CD8-positive, alpha-beta memory T cell (primary cell): ENCODE results near the gene TNIK. TPM values are rescaled to one million over a fixed set of nuclear protein-coding genes. Genes with fewer than 3 reads are reported as not detected.

Experiments
- CTCF ChIA-PET: fragments of 350-600 bp; sonication (Branson Sonifier 250); formaldehyde crosslinking; loops from one replicate; lab custom pipeline; 2021; ENCODE audit warnings: antibody characterized with exemption; lab: Charles Lee
- POLR2A ChIA-PET: fragments of 350-600 bp; sonication (Branson Sonifier 250); formaldehyde crosslinking; loops from one replicate; lab custom pipeline; 2021; ENCODE audit warnings: antibody characterized with exemption; lab: Charles Lee
- DNase-seq, 5 donors: peaks; one replicate each; pipeline versions ENCODE4 v3.0.0 to v3.0.0-alpha.2; 2020 to 2022; ENCODE audit warnings: mixed read lengths in 1 of 5
- H3K27ac ChIP-seq: one replicate; pipeline ENCODE4 v1.7.0; 2013; ENCODE audit warnings: low read depth, mild to moderate bottlenecking, low read length, moderate library complexity
- H3K27me3 ChIP-seq: 2 replicates; pipeline ENCODE4 v1.7.0; 2013; ENCODE audit warnings: low read length, mild to moderate bottlenecking; ENCODE audit not compliant: insufficient read depth, poor library complexity, severe bottlenecking
- H3K36me3 ChIP-seq: 2 replicates; pipeline ENCODE4 v1.7.0; 2013; ENCODE audit warnings: mild to moderate bottlenecking, low read length, moderate library complexity; ENCODE audit not compliant: insufficient read depth
- H3K4me1 ChIP-seq: 2 replicates; pipeline ENCODE4 v1.7.0; 2013; ENCODE audit warnings: mild to moderate bottlenecking, low read length, moderate library complexity; ENCODE audit not compliant: insufficient read depth
- H3K4me3 ChIP-seq: 2 replicates; pipeline ENCODE4 v1.7.0; 2013; ENCODE audit warnings: mild to moderate bottlenecking, low read length
- H3K9me3 ChIP-seq: 2 replicates; pipeline ENCODE4 v1.7.0; 2013; ENCODE audit warnings: mild to moderate bottlenecking, low read length
- H3K27ac Mint-ChIP-seq, 8 donors: one replicate each; pipeline ENCODE4 v1.8.0; 2020 to 2021; ENCODE audit warnings: mixed read lengths in 8 of 8, mild to moderate bottlenecking in 6 of 8, inconsistent platforms in 3 of 8, moderate library complexity in 3 of 8
- H3K27me3 Mint-ChIP-seq, 2 donors: one replicate each; pipeline ENCODE4 v1.8.0; 2020 to 2021; ENCODE audit warnings: mixed read lengths in 2 of 2, mild to moderate bottlenecking in 1 of 2, moderate library complexity in 1 of 2
- H3K36me3 Mint-ChIP-seq, 3 donors: one replicate each; pipeline ENCODE4 v1.8.0; 2020 to 2021; ENCODE audit warnings: mixed read lengths in 3 of 3, inconsistent platforms in 1 of 3, mild to moderate bottlenecking in 1 of 3
- H3K4me1 Mint-ChIP-seq, 3 donors: one replicate each; pipeline ENCODE4 v1.8.0; 2020 to 2021; ENCODE audit warnings: mixed read lengths in 3 of 3, inconsistent platforms in 1 of 3, mild to moderate bottlenecking in 1 of 3
- H3K4me3 Mint-ChIP-seq, 7 donors: one replicate each; pipeline ENCODE4 v1.8.0; 2020 to 2021; ENCODE audit warnings: mixed read lengths in 7 of 7, mild to moderate bottlenecking in 6 of 7, moderate library complexity in 4 of 7, inconsistent platforms in 2 of 7
- H3K9me3 Mint-ChIP-seq, 5 donors: one replicate each; pipeline ENCODE4 v1.8.0; 2020 to 2022; ENCODE audit warnings: mixed read lengths in 5 of 5, mild to moderate bottlenecking in 3 of 5, moderate library complexity in 2 of 5, inconsistent platforms in 1 of 5
- polyA plus RNA-seq: library from polyadenylated mRNA; unstranded; fragments of 300-500 nt; fragmentation: Illumina TruSeq; gene quantifications from one replicate; pipeline ENCODE4 v1.2.3, GENCODE V29; 2021
- total RNA-seq, 2 experiments: library from RNA; stranded (reverse); gene quantifications; one replicate each; pipeline ENCODE4 v1.2.3, GENCODE V29; 2021

Gene TNIK
- total and polyA plus RNA-seq, 3 experiments from 2014 or later = 15.9 to 19.2 (median 17.7) TPM

DNA sequence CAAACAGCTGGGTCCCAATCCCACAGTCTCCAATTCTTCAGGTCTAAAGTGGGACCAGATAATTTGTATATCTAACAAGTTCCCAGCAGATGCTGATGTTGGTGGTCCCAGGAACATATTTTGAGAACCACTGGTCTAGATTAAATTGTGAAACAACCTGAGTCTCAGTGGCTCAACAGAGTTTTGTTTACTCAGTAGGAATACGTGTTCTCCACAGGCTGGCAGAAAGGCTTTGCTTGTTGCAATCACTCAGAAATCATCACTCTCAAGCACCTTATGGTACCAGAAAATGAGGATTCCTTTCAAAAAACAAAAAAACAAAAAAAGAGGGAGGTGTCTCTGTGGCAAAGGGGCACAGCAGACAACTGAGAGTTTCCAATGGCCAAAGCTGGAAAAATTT, 118.0 kb downstream of the TNIK start:
- Mint-ChIP-seq H3K27me3 (no peaks in the 10 kb centered on the region), H3K27ac (no peak overlapping the region), H3K36me3 (peaks cover 15 to 17% (median 15%) of the 10 kb centered on the region in 3 donors), H3K9me3 (peaks cover 0 to 5% (median 3%) of the 10 kb centered on the region in 5 donors), H3K4me3 (no peak overlapping the region), H3K4me1 (peaks cover 37 to 55% (median 48%) of the 10 kb centered on the region in 3 donors)
- DNase-seq = no peak
- ChIA-PET POLR2A (no interaction called here), CTCF (no interaction called here)
- Histone ChIP-seq H3K36me3 (no peaks in the 10 kb centered on the region), H3K9me3 (no peaks in the 10 kb centered on the region), H3K4me3 (no peak overlapping the region), H3K27ac (no peak overlapping the region), H3K4me1 (peaks cover 5% of the 10 kb centered on the region), H3K27me3 (no peaks in the 10 kb centered on the region)

DNA sequence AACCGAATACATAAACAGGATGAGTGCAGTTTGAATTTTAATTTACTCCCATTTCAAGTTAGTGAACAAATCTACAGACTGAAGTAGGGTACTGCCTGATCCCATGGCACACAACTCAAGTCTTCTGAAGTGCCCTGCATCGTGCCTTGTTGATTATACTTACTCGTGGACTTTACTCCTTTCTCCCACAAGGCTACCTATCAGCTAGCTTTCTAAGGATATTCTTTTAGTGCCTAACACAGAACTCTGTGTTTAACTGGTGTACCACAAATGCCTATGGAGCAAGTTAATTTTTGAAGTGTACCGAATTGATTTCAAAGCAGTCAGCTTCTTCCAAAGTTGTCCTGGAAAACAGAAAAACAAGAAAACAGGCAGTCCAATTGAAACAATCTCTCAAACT, 119.8 kb downstream of the TNIK start:
- Histone ChIP-seq H3K27me3 (no peaks in the 10 kb centered on the region), H3K4me3 (no peak overlapping the region), H3K27ac (no peak overlapping the region), H3K4me1 (peaks cover 5% of the 10 kb centered on the region), H3K36me3 (no peaks in the 10 kb centered on the region), H3K9me3 (no peaks in the 10 kb centered on the region)
- Mint-ChIP-seq H3K4me3 (no peak overlapping the region), H3K27me3 (no peaks in the 10 kb centered on the region), H3K36me3 (peaks cover 12 to 15% (median 12%) of the 10 kb centered on the region in 3 donors), H3K9me3 (peaks cover 0 to 5% (median 3%) of the 10 kb centered on the region in 5 donors), H3K4me1 (peaks cover 30 to 57% (median 48%) of the 10 kb centered on the region in 3 donors), H3K27ac (no peak overlapping the region)
- ChIA-PET POLR2A (no interaction called here), CTCF (no interaction called here)
- no peak for DNase-seq

DNA sequence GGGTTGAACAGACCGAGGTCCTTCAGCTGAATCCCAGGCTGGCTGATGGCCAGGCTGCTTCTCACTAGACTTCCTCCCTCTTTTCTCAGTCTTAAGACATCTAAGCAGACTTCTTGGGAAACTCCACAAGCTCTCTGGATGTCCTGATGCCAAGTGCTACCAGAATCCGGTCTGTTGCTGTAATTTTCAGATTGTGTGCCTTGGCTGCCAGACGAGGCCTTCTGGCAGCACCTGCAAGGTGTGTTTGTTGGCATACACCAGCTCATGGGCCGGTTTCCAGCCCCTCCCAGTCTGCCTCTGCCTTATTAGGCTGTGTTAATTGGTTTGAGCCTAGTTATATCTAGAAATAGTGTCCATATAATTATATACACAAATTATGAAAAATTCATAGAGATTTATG, 120.6 kb downstream of the TNIK start:
- H3K9me3 ChIP-seq = no peaks in the 10 kb centered on the region
- H3K36me3 ChIP-seq = no peaks in the 10 kb centered on the region
- peaks cover 5% of the 10 kb centered on the region for H3K4me1 ChIP-seq
- no peaks in the 10 kb centered on the region for H3K27me3 ChIP-seq
- Mint-ChIP-seq H3K4me3 (no peak overlapping the region), H3K4me1 (peaks cover 29 to 56% (median 42%) of the 10 kb centered on the region in 3 donors), H3K27me3 (no peaks in the 10 kb centered on the region), H3K27ac (no peak overlapping the region), H3K36me3 (peaks cover 8 to 11% (median 11%) of the 10 kb centered on the region in 3 donors), H3K9me3 (peaks cover 0 to 5% (median 3%) of the 10 kb centered on the region in 5 donors)
- H3K4me3 ChIP-seq = no peak overlapping the region
- ChIA-PET POLR2A (no interaction called here), CTCF (no interaction called here)
- DNase-seq = no peak
- H3K27ac ChIP-seq = no peak overlapping the region

DNA sequence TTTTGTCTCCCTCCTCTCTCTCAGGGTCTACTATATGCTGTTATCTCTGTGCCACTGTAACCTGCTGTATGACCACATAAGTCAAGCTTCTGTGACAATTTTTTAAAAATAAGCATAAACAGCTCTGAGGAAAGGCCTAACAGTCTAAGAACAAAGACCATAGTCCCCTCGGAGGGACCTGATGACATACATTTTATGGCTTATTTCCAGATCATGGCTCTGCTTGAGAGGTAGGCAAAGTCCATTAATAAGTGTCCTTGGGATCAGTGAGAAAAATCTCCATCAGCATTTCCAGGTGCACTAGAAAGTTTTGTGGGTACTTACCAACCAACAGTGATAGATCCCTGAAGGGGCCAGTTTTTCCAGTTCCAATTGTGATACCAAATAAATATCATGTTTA, 123.8 kb downstream of the TNIK start:
- ChIA-PET POLR2A (no interaction called here), CTCF (no interaction called here)
- peaks cover 5% of the 10 kb centered on the region for H3K4me1 ChIP-seq
- peaks cover 22 to 54% (median 52%) of the 10 kb centered on the region in 3 donors for H3K4me1 Mint-ChIP-seq
- no peaks in the 10 kb centered on the region for H3K9me3 Mint-ChIP-seq
- H3K27ac Mint-ChIP-seq = peak overlapping the region in 1 of 8 donors; percentile 43
- H3K4me3 Mint-ChIP-seq = no peak overlapping the region
- H3K36me3 Mint-ChIP-seq = peaks cover 0 to 7% (median 5%) of the 10 kb centered on the region in 3 donors
- H3K27me3 ChIP-seq = no peaks in the 10 kb centered on the region
- H3K27me3 Mint-ChIP-seq = no peaks in the 10 kb centered on the region
- H3K27ac ChIP-seq = no peak overlapping the region
- no peak overlapping the region for H3K4me3 ChIP-seq
- no peaks in the 10 kb centered on the region for H3K36me3 ChIP-seq
- no peak for DNase-seq
- H3K9me3 ChIP-seq = no peaks in the 10 kb centered on the region

DNA sequence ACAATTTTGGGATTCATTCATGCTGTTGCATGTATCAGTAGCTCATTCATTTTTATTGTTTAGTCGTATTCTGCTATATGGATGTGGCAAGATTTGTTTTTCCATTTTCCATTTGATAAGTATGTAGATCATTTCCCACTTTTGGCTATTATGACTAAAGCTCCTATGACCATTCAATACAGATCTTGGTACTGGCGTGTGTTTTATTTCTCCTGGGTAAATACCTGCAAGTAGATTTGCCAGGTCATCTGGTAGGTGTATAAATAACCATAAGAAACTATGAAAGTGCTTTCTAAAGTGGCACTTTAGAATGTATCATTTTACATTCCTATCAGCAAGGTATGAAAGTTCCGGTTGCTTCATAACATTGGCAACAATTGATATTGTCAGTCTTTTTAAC, 124.6 kb downstream of the TNIK start:
- Mint-ChIP-seq H3K4me1 (peaks cover 24 to 60% (median 60%) of the 10 kb centered on the region in 3 donors), H3K27ac (peak overlapping the region in 1 of 8 donors; percentile 70), H3K4me3 (no peak overlapping the region), H3K36me3 (peaks cover 0 to 7% (median 4%) of the 10 kb centered on the region in 3 donors), H3K9me3 (no peaks in the 10 kb centered on the region), H3K27me3 (no peaks in the 10 kb centered on the region)
- Histone ChIP-seq H3K27ac (no peak overlapping the region), H3K4me3 (no peak overlapping the region), H3K9me3 (no peaks in the 10 kb centered on the region), H3K27me3 (no peaks in the 10 kb centered on the region), H3K4me1 (peaks cover 5% of the 10 kb centered on the region), H3K36me3 (no peaks in the 10 kb centered on the region)
- CTCF ChIA-PET = no interaction called here
- DNase-seq = no peak
- POLR2A ChIA-PET = no interaction called here

DNA sequence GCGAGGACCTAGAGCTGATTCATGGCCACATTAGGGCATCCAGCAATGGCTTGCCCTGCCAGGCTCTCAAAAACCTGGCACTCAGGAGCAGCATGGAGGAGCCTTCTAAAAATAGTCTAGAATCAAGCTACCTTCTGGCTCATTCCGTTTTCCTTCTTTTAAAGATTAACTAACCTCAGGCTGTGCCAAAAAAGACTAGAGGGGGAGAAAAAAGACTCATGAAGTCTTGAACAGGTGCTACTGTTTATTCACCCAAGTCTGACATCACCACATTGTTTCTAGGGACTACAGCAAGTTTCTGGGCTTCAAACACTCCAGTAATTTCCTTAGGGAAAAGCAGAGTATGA, 125.8 kb downstream of the TNIK start:
- no peaks in the 10 kb centered on the region for H3K27me3 Mint-ChIP-seq
- CTCF ChIA-PET = no interaction called here
- H3K36me3 Mint-ChIP-seq = peaks cover 0 to 7% (median 4%) of the 10 kb centered on the region in 3 donors
- no peaks in the 10 kb centered on the region for H3K9me3 Mint-ChIP-seq
- POLR2A ChIA-PET = no interaction called here
- peaks cover 7% of the 10 kb centered on the region for H3K4me1 ChIP-seq
- no peaks in the 10 kb centered on the region for H3K9me3 ChIP-seq
- DNase-seq = no peak
- H3K27ac ChIP-seq = no peak overlapping the region
- H3K27ac Mint-ChIP-seq = peak overlapping the region in 2 of 8 donors; percentile 9 to 47
- no peaks in the 10 kb centered on the region for H3K36me3 ChIP-seq
- H3K27me3 ChIP-seq = no peaks in the 10 kb centered on the region
- H3K4me3 ChIP-seq = no peak overlapping the region
- no peak overlapping the region for H3K4me3 Mint-ChIP-seq
- peaks cover 31 to 72% (median 69%) of the 10 kb centered on the region in 3 donors for H3K4me1 Mint-ChIP-seq

DNA sequence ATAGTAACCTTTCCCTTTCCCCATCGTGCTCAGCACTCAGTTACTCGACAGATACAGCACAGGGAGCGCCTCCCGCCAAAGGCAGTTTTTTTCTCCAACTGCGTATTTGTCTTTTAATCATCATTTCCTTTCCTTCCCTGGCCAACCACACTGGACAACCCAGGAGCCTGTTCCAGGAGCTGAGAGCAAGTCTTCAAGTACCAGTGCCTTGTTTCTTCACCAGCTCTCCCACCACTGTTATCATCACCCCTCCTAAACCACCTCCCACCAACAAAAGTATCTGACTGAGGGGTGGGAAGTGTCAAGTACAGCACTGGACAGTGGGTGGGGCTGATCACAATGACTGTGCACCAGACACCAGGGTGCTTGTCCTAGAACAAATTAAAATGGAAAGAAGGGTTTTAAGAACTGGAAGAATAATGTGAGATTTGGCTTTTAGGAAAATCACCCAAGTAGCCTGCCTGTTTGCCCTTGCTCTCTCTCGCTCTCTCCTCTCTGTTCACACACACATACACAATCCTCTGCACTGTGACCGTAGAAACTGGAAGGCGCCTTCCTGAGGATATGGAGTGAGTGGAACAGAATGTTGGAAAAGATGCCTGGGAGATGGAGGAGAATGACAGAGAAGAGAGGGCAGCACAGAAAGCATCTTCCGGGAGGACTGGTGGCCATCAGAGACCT, 126.3 kb downstream of the TNIK start:
- H3K27ac ChIP-seq = no peak overlapping the region
- CTCF ChIA-PET = no interaction called here
- POLR2A ChIA-PET = no interaction called here
- peaks cover 0 to 6% (median 4%) of the 10 kb centered on the region in 3 donors for H3K36me3 Mint-ChIP-seq
- H3K4me1 Mint-ChIP-seq = peaks cover 35 to 73% (median 71%) of the 10 kb centered on the region in 3 donors
- H3K27ac Mint-ChIP-seq = peak overlapping the region in 4 of 8 donors; percentile 9 to 47 (median 34)
- H3K27me3 Mint-ChIP-seq = no peaks in the 10 kb centered on the region
- H3K4me3 ChIP-seq = no peak overlapping the region
- no peaks in the 10 kb centered on the region for H3K36me3 ChIP-seq
- H3K4me1 ChIP-seq = peaks cover 11% of the 10 kb centered on the region
- DNase-seq = no peak
- no peak overlapping the region for H3K4me3 Mint-ChIP-seq
- no peaks in the 10 kb centered on the region for H3K27me3 ChIP-seq
- H3K9me3 ChIP-seq = no peaks in the 10 kb centered on the region
- no peaks in the 10 kb centered on the region for H3K9me3 Mint-ChIP-seq

DNA sequence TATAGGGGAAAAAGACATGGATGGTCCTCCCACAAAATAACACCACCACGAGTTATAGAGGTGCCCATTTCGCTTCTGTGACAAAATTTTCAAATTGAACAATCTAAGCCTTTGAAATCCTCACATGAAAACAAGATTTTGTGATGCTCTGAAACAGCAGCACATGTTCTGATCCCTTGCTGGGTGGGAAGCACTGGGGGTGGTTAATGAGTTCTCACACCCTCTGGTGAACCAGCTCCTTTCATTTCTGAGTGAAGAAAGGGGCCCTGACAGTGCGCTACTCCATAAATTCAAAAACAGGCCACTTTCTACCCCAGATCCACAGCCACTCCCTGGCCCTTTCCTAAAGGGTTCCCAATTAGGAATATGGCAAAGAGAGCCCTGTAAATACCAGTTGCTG, 129.3 kb downstream of the TNIK start:
- Histone ChIP-seq H3K4me1 (peaks cover 23% of the 10 kb centered on the region), H3K27me3 (no peaks in the 10 kb centered on the region), H3K36me3 (no peaks in the 10 kb centered on the region), H3K4me3 (no peak overlapping the region), H3K27ac (no peak overlapping the region), H3K9me3 (no peaks in the 10 kb centered on the region)
- Mint-ChIP-seq H3K9me3 (no peaks in the 10 kb centered on the region), H3K27ac (peak overlapping the region in 1 of 8 donors; percentile 73), H3K4me1 (peaks cover 44 to 82% (median 75%) of the 10 kb centered on the region in 3 donors), H3K36me3 (peaks cover 0 to 4% (median 4%) of the 10 kb centered on the region in 3 donors), H3K27me3 (no peaks in the 10 kb centered on the region), H3K4me3 (no peak overlapping the region)
- CTCF ChIA-PET = interaction anchor here (1.0 to 1.3 kb wide), 2 partner anchors 8 to 16 kb away, joined by 3 read pairs; no protein-coding TSS in a partner anchor
- POLR2A ChIA-PET = no interaction called here
- no peak for DNase-seq
